ENCODE results near the gene MYO1A. TPM values are rescaled to one million over a fixed set of nuclear protein-coding genes. Genes with fewer than 3 reads are reported as not detected.

Gene MYO1A
- total RNA-seq, 1 experiment from 2014 or later: 0.31 TPM

GRCh38 chr12:57090924-57091637 lies 41.2 kb upstream of the MYO1A start:
- no peak for TF ChIP-seq CTCF (IDR thresholded peaks at IDR 0.05; ENCODE audit: unreplicated experiment)
- BruUV-seq (replicated peaks): no TSS peak
- Mint-ChIP-seq H3K36me3 (ENCODE audit: insufficient read depth, unreplicated experiment) (peaks cover 95% of the 10 kb centered on the region), H3K27ac (ENCODE audit: unreplicated experiment) (peak overlapping the region; percentile 23), H3K4me1 (ENCODE audit: low read depth, unreplicated experiment) (peaks cover 56% of the 10 kb centered on the region), H3K27me3 (ENCODE audit: unreplicated experiment) (no peaks in the 10 kb centered on the region), H3K9me3 (ENCODE audit: low read depth, unreplicated experiment) (no peaks in the 10 kb centered on the region), H3K4me3 (ENCODE audit: low read depth, unreplicated experiment) (peak overlapping the region; percentile 91)
- CTCF ChIA-PET: interaction anchor here (1.1 to 4.5 kb wide), 4 partner anchors 11 to 20 kb away, joined by 4 to 49 read pairs (median 6); partner anchors contain the start of genes NEMP1 and STAT6
- no peak for DNase-seq
- intact Hi-C loops (cut with micrococcal nuclease; ENCODE audit: unreplicated experiment): no loop called here

DNA sequence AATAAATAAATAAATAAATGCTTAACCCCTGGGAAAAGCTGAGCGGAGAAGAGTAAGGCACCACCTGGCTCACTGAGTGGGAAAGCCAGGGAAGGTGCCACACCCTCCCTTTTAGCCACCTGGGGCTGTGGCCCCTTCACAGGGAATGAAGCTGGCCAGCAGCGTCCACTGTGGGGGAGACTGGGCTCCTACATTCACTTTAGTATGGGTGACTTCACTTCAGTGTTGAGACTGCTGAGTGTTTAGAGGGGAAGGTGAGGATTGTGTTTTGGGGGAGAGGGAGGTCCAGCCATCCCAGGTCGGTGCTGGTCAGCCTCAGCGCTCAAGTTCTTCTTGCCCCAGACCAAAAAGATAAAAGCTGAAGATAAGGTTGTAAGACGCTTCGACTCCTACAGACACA lies 40.6 kb upstream of the MYO1A start:
- CTCF ChIA-PET: interaction anchor here (1.0 to 4.5 kb wide), 4 partner anchors 11 to 21 kb away, joined by 4 to 49 read pairs (median 6); partner anchors contain the start of genes NEMP1 and STAT6
- H3K4me3 Mint-ChIP-seq (ENCODE audit: low read depth, unreplicated experiment): peak overlapping the region; percentile 91
- peaks cover 62% of the 10 kb centered on the region for H3K4me1 Mint-ChIP-seq (ENCODE audit: low read depth, unreplicated experiment)
- no TSS peak for BruUV-seq (replicated peaks)
- no peaks in the 10 kb centered on the region for H3K9me3 Mint-ChIP-seq (ENCODE audit: low read depth, unreplicated experiment)
- no peaks in the 10 kb centered on the region for H3K27me3 Mint-ChIP-seq (ENCODE audit: unreplicated experiment)
- H3K27ac Mint-ChIP-seq (ENCODE audit: unreplicated experiment): peak overlapping the region; percentile 23
- no peak for TF ChIP-seq CTCF (IDR thresholded peaks at IDR 0.05; ENCODE audit: unreplicated experiment)
- peaks cover 94% of the 10 kb centered on the region for H3K36me3 Mint-ChIP-seq (ENCODE audit: insufficient read depth, unreplicated experiment)
- intact Hi-C loops (cut with micrococcal nuclease; ENCODE audit: unreplicated experiment): no loop called here
- no peak for DNase-seq

- no TSS peak for BruUV-seq (replicated peaks)
- peak overlapping the region; percentile 91 for H3K4me3 Mint-ChIP-seq (ENCODE audit: low read depth, unreplicated experiment)
- H3K27ac Mint-ChIP-seq (ENCODE audit: unreplicated experiment): peak overlapping the region; percentile 94
- intact Hi-C loops (cut with micrococcal nuclease; ENCODE audit: unreplicated experiment): loop anchor here (2.0 kb wide), 1 partner anchor 21 kb away; the partner anchor contains the start of gene STAT6
- peak; percentile 68 for DNase-seq
- H3K9me3 Mint-ChIP-seq (ENCODE audit: low read depth, unreplicated experiment): no peaks in the 10 kb centered on the region
- no peaks in the 10 kb centered on the region for H3K27me3 Mint-ChIP-seq (ENCODE audit: unreplicated experiment)
- no peak for TF ChIP-seq CTCF (IDR thresholded peaks at IDR 0.05; ENCODE audit: unreplicated experiment)
- peaks cover 85% of the 10 kb centered on the region for H3K36me3 Mint-ChIP-seq (ENCODE audit: insufficient read depth, unreplicated experiment)
- CTCF ChIA-PET: interaction anchor here (0.5 to 4.5 kb wide), 6 partner anchors 11 to 94 kb away, joined by 4 to 49 read pairs (median 5); partner anchors contain the start of genes NEMP1 and STAT6
- H3K4me1 Mint-ChIP-seq (ENCODE audit: low read depth, unreplicated experiment): peaks cover 70% of the 10 kb centered on the region
Measured at GRCh38 chr12:57089271-57090245, 39.6 kb upstream of the MYO1A start.
